Hematopoietic multipotent progenitor cell treated with erythropoietin and hydrocortisone succinate and interleukin-3 and kit ligand, for 15 days (in vitro differentiated cells): Measurements from ENCODE around the gene GPR4.
"Not testable (repeated sequence)": the region's sequence is repeated elsewhere in the genome, so short reads cannot be mapped to it uniquely, and the experiment has no call there.

Experiments used
- DNase-seq: peaks from one replicate; pipeline ENCODE4 v3.0.0-alpha.2; 2015; ENCODE audit warnings: low spot score

Gene GPR4

DNA sequence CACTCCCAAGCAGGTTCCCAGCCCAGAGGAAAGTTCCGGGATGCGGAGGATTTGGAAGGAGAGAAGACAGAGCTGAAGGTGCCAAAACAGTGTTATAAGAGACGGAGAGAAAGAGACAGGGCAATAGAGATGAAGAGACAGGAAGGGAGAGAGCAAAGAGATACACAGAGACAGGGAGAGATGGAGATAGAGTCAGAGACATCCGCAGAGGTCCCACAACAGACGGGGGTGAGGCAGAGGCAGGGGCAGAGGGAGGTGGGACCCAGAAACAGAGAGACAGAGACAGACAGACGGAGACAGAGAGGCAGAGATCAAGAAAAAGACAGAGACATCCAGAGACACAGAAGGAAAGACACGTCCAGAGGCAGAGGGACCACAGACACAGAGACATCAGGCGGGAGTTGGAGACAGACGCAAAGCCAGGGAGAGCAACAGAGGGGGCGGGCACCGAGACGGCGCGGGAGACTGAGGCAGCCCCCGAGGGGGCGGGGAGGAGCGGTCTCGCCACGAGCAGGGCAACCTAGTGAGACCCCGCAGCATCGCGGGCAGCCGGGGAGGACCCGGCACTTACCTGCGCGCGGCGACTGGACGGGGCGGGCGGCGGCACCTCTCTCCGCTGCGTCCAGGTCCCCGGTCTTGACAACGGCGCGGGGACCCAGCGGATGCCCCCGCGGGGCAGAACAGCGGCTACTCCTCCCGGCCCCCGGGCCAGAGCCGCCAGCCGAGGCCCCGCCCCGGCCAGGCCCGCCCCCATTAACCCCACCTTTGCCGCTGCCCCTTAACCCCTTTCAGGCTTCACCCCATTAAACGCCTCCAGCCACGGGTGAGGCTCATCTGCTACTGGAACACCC is at the start of gene GPR4:
Gene GPR4 (minus strand): TSS at position 689 of the 851 bp plus-strand sequence. CDS start 10,346 bp downstream, outside the sequence.
- DNase-seq = no peak

DNA sequence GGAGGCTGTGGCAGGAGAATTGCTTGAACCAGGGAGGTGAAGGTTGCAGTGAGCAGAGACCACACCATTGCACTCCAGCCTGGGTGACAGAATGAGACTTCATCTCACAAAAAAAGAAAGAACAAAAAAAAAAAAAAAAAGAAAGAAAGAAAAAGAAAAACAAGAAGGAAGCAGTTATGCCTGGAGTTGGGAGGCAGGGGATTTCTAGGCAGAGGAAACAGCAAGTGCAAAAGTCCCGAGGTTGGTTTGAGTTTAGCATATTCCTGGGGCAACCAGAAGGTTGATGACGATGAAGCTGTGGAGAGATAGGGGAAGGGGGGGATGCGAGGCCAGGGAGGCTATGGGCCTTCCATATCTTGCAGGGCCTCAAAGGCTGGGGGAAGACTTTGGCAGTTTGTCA is 48.7 kb upstream of the GPR4 start:
- DNase-seq = no peak

DNA sequence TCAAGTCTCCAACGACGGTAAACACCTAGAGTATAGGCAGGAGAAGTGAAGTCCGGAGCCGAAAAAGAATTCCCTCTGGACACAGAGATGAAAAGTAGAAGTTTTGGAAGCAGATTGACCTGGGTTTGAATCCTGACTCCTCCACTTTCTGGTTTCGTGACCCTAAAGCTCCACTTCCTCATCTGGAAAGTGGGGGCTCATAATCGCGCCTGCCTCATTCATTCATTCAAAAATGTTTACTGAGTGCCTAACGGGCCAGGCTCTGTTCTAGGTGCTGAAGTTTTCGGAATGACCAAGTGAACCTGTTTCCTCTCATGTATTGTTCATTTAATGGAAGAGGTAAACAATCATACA is 44.3 kb upstream of the GPR4 start:
- DNase-seq = no peak

DNA sequence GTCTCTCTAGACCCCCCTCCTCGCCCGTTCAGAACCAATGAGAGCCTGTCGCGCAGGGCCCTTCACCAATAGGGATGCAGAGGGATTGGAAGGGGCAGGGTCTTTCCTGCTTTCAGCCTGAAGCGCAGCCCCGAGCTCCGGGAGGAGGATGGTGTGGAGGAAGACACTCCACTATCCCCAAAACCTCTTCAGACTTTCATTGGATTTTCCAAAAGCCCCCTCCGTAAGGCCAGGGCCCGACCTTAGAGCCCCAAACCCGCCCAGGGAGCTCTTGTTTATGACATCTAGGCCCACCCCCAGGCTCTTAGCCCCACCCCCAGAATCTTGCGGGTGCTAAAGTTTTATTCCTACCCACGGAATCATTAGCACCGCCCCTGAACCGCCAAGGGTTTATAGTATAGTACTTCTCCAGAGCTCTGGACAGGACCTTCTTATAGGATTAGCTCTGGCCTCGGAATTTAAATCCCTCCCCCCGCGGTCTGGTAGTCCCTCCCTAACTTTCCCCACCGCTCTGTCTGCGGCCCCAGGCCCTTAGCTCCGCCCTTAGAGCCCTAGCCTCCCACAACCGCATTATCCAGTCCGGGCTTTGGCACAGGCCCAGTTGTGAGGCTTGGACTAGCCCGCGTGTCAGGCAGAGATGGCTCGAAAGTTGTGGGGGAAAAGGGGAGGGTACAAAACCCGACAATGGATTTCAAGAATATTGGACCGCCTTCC is 43.8 kb upstream of the GPR4 start:
- peak; percentile 20 for DNase-seq

DNA sequence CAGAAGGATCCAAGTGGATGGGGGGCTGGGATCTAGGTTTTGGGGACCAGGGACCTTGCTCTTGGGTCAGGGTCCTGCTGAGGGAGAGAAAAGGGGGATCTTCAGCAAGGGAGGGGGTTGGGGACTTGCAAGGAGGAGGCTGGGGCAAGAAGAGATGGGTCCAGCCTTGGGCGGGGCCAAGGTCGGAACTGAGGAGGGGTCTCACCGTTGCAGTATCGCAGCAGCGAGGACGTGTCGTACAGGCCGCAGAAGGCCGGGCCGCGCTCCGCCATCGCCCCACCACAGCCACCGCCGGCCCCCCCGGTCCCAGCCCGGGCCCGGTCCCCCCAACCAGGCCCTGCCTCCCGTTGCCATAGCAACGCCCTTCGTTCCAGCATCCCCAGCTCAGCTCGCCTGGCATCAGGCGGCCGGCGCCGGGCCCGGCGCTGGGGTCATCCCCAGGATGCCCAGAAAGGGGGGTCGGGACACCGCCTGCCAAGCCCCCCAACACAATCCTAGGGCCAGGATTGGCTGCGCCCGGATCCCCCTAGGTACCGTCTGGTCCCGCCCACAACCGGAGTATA is 43.1 kb upstream of the GPR4 start:
- DNase-seq = no peak

DNA sequence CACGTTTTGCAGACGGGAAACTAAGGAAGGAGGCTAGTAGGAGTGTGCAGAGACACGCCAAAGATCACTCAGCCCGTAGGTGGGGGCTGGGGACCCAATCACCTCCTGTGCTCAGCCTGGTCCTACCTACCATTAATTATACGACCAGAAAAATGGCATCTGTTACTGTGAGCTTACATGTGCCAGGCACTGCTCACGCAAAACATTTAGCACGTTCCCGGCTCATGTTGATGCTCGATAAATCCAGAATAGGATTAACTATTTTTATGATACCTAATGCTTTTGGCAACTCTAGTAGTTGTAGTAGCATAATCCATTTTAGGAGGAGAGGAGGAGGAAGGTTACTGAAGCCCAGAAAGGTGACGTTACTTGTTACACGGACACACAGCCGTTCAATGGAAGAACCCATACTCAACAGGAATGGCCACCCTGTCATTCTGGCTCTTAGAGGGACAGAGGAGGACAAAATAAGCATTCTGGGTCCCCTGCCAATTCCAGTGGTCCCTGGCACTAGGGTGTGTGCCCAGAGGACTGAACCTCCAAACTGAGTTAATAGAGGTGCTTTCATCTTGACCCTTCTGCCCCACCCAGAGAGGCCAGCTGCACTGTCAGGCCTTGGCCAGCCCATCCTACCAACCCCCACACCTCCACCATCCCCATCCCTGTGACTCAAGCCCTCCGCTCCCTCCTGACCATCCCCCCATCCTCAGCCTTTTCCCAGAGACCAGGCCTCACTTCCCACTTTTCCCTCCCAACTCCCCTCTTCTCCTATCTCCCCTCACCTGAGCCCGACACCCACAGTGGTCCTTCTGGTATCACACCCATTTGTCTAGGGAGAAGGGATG is 42.1 kb upstream of the GPR4 start:
- DNase-seq = no peak

DNA sequence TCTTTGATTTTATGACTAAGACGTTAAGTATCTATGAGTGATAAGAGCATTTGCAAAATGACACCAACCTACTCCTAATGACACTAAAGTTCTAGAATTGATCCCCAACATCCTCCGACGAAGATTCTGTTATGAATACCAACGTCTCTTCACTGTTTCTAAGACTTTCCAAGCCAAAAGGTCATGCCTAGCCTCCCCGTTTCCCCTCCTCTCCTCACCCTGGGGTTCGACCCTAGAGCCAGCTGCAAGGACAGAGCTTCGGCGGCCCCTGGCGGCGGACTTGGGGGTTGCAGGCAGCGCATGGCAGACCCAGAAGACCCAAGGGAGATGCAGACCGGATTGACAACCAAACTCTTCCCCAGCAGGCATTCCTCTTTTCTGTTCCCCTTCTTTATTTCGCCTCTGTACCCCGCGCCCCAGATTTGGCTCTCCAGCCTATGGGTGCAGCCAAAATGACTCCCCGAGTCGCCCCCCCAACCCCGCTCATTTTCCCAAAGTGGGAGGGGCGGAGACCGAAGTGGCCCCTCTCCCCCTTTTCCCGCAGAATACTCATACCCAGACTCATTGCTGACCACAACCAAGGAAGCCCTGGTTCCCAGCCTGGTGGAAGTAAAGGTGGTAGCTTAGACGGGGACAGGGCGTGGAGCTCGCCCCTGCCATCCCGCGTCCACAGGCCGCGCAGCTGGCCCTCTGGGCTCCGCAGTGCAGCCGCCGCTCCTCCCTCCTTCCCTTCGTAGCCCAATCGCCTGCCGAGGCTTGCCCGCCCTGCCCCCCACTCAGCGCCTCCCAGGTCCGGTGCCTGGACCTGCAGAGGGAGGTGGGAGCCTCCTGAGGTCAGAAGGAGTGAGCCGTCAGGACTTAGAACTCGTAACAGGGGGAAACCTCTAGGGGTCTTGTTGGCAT is 41.3 kb upstream of the GPR4 start:
- DNase-seq = peak; percentile 80

DNA sequence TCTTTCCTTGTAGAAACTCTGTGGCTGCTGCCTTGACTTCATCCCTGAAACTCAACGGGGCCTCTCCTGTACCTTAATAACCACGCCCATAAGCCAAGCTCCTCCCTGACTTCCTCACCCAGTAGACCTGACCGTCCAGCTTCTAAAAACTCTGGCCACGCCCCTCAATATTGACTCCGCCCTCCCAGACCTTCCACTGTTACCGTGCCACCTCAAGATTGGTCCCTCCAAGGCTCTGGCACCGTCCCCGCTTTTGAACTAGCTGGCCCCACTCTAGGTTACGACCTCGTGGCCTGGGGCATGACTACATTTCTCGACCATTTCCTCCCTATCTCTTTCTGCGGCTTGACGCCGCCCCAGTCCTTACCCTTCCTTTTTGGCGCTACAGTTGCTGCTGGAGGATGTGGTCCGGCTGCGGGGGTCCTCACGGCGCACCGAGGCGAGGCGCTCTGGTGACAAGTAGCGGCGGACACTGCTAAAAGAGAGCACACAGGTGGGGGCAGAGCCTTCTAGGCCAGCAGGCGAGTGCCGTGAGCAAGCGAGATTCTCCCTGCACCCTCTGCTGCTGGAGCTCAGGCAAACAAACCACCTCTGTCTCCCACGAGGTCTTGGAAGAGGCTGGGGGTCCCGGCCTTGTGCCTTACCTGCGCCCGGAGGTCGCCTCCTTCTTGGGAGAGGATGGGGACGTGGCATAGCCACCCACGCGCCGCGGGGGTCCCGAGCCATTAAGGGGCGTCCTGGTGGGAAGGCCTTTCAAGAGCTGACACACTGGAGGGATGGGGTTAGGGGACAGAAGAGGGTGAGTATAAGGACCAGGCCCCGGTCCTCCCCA is 39.5 kb upstream of the GPR4 start:
- DNase-seq = peak; percentile 87

DNA sequence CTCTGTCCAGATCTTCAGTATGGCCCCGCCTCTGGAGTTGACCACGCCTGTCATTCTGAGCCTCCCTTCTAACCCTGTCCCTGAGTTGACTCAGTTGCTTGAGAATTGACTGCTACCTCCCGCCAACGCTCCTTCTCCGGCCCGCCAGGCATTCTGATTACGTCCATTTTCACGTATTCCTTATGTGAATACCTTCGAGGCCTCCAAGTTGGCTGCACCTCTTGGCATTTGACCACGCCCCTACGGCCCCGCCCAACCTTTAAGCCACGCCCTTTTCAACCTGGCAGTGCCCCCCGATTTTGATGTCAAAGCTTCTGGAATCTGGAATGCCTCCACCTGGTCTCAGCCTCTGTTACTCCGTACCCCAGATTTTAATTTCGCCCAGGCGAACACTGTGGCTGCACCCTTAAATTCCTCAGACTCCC is 38.8 kb upstream of the GPR4 start:
- DNase-seq = peak; percentile 35

DNA sequence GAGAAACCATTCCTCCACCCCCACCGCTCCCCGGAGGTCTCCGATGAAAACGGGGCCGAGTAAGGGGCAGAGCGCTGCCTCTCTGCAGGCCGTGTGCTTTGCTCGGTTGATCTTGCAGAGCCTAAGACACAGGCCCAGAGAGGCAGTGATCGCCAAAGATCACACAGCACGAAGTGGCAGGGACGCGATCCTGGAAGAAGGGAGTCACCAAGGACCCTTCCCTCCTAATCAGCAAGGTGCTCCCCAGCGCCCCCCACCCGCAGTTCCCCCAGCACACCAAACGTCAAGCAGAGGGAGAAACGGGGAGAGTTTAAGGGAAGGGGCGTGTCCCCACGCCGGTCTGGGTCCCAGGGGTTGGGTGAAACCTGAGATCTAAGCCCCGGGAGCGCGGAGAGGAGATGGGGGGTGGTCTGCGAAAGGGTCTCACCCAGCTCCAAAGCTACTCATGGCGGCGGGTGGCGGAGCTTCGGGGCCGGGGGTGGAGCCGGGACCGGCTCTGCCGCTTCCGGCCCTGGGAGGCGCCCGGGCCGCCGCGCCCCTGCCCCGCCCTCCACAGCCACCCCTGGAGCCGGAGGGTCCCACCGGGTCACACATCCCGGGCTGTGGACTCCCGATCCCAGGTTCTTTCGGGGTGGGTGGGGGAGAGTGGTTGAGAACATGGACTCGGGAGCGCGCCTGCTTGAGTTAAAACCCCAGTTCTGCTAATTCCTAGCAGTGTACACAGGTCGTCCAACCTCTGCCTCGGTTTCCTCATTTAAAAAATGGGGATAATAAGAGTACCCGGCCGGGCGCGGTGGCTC is 37.1 kb upstream of the GPR4 start, which contains the start of gene EML2:
Gene EML2 (minus strand): TSS at position 468 of the 800 bp plus-strand sequence. CDS start 21 bp downstream, at position 447.
- no peak for DNase-seq

DNA sequence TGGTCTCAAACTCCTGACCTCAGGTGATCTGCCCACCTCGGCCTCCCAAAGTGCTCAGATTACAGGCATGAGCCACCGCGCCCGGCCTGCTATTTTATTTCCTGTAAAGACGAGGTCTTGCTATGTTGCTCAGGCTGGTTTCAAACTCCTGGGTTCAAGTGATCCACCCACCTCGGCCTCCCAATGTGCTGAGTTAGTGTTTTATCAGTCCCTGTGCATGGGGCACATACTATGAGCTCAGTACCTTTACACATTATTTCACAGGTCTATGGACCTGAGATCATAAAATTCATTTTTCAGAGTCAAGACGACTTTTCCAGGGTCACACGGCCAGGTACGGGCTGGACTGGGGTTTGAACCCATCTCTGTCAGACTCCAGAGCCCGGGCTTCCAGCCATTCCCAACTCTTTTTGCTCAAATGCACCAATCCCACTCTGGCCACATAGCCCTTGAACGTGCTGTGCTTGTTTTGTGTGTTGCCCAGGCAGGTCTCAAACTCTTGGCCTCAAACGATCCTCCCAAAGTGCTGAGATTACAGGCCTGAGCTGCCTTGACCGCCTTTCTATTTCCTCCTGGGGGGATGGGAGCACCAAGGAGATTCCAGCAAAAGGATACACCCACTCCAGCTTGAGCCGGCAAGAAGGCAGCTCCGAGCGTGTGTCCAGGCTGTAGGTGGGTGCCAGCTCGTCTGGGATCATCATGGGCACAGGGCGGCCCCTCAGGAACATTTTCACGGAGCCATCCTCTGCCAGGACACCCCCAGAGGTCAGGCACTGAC is 36.1 kb upstream of the GPR4 start:
- DNase-seq = no peak

DNA sequence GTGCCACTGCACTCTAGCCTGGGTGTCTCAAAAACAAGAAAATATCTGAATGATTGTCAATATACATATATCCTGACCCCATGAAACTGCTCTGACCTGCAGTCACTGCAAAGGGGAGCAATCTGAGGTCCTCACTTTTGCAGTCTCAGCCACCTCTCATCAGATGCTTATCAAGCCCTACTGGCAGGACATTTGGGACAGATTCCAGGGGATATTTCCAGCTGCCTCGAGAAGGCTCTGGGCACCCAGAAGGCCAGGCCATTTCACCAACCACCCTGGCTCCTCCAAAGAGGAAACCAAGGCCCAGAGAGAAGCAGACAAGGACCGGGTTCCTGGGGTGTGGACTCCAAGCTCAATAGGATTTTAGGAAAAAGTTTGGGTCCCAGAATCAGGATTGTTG is 34.9 kb upstream of the GPR4 start:
- no peak for DNase-seq

DNA sequence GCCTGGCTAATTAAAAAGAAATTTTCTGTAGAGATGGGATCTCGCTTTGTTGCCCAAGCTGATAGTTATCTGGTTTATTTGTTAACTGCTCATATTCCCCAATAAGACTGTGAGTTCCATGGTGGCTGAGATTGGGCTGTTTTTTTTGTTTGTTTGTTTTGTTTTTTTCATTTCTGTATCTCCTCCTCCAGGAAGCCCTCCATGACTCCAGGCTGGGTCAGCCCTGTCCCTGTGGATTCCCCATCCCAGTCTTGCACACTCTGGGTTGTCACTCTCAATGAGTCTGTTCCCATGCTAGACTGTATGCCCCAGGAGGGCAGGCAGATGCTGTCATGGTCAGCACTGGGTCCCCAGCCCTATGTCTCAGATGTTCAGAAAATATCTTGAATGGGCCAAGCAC is 34.3 kb upstream of the GPR4 start:
- no peak for DNase-seq

DNA sequence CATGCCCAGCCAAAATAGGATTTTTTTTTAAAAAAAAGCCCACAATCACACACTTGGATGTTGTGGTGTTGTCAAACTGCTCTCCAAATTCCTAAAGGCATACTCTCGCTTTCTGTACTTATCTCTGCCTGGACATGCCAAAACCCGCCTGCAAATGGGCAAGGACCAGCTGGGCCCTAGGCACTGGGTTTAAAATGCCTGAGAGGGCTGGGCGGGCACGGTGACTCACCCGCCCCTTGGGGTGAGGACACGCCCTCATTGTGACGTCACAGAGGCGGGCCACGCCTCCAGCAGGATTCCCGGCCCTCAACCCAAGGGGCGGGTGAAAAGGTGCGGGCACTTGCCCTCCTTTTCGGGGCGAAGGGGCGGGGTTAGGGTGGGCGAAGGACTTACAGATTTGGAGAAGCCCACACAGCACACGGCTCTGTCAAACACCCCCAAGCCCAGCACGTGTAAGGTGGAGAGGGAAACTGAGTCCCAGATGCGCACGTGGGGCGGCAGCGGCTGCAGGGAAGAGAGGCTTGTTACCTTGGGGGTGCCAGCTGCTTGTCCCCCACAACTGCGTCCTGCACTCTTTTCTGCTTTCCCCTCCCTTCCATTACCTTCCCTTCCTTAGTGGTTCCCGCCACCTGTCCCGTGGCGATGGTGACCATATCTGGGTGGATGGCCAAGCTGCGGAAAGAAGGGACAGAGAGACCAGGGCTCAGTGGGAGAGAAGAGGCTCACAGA is 30.6 kb upstream of the GPR4 start:
- peak; percentile 69 for DNase-seq

DNA sequence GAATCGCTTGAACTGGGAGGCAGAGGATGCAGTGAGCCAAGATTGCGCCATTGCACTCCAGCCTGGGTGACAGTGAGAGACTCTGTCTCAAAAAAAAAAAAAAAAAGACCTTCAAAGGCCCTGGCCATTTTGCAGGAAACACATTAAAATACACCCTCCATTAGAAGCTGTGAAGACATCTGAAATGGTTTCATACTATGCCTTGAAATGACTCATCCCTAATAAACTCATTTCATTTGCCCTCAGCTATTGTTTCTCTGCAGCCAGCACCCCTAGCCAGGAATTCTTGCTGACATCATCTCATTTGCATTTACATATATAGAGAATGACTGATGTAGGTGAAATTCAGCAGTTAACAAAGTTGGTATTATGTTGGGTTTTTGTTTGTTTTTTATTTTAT is 28.5 kb upstream of the GPR4 start:
- no peak for DNase-seq

DNA sequence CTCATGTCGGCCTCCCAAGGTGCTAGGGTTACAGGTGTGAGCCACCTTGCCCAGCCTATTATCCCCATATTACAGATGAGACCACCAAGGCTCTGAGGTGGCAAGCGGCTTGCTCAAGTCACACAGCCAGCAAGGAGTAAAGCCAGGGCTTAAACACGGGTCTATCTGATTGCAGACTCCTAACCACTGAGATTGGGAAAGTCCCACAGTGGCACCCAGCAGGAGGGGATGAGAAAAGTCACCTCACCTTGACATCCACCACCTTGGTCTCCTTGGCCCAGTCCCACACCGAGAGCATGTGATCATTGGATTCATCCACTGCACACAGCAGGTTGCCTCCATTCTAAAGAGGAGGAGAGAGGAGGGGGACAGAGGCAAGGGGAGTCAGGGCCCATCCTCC is 27.7 kb upstream of the GPR4 start:
- DNase-seq = no peak

DNA sequence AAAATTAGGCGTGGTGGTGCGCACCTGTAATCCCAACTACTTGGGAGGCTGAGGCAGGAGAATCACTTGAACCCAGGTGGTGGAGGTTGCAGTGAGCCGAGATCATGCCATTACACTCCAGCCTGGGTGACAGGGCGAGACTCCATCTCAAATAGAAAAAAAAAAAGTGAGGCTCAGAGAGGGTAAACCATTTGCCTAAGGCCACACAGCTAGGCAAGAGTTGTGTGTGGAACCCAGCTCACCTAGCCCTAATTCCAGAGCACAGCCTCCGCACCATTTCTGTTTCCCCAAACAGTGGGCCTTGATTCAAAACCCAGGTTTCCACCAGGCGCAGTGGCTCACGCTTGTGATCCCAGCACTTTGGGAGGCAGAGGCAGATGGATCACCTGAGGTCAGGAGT is 26.2 kb upstream of the GPR4 start:
- DNase-seq = not testable (repeated sequence)

DNA sequence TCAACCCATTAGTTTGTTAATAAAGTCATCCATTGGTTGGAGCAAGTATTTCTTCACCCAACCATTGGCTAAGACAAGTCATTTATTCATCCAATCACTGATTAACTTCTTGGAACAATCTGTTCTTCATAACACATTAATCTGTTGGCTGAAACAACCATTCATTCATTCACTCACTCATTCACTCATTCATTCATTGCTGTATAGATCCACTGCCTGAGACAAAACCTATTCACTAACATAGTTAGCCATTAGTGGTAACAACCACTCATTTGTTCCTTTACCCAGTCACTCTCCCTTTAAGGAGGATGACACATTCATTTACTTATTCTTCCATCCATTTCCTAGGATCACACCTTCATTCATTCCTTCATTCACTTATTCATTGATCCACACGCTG is 22.0 kb upstream of the GPR4 start:
- DNase-seq = no peak
